ENCODE data around the gene ASF1B. TPM values are rescaled to one million over a fixed set of nuclear protein-coding genes. Genes with fewer than 3 reads are reported as not detected.
A peak's percentile ranks its signal among the peaks of the same experiment; 100 is the strongest.

Gene ASF1B
- total RNA-seq, 1 donor from 2014 or later = 0.96 TPM

GRCh38 chr19:14093117-14093823, 43.1 kb downstream of the ASF1B start:
- no peak overlapping the region for H3K27ac ChIP-seq (replicated peaks)
- intact Hi-C loops (cut with micrococcal nuclease) = no loop called here
- no peak for DNase-seq
- TF ChIP-seq CTCF (IDR thresholded peaks at IDR 0.05; ENCODE audit: borderline replicate concordance) = no peak
- H3K36me3 ChIP-seq = peaks cover 43% of the 10 kb centered on the region
- H3K9me3 ChIP-seq (replicated peaks) = peaks cover 12% of the 10 kb centered on the region
- no peaks in the 10 kb centered on the region for H3K27me3 ChIP-seq (ENCODE audit: low read depth)
- peaks cover 24% of the 10 kb centered on the region for H3K4me1 ChIP-seq
- no peak overlapping the region for H3K4me3 ChIP-seq

GRCh38 chr19:14091813-14092462, 44.5 kb downstream of the ASF1B start:
- Histone ChIP-seq H3K36me3 (peaks cover 39% of the 10 kb centered on the region), H3K9me3 (replicated peaks) (peaks cover 12% of the 10 kb centered on the region), H3K27ac (replicated peaks) (peak overlapping the region; percentile 98), H3K27me3 (ENCODE audit: low read depth) (no peaks in the 10 kb centered on the region), H3K4me1 (peaks cover 24% of the 10 kb centered on the region), H3K4me3 (peak overlapping the region; percentile 95)
- no peak for TF ChIP-seq CTCF (IDR thresholded peaks at IDR 0.05; ENCODE audit: borderline replicate concordance)
- intact Hi-C loops (cut with micrococcal nuclease) = no loop called here
- no peak for DNase-seq

- intact Hi-C loops (cut with micrococcal nuclease) = no loop called here
- Histone ChIP-seq H3K27me3 (ENCODE audit: low read depth) (no peaks in the 10 kb centered on the region), H3K27ac (replicated peaks) (peak overlapping the region; percentile 98), H3K36me3 (peaks cover 32% of the 10 kb centered on the region), H3K4me3 (peak overlapping the region; percentile 95), H3K4me1 (peaks cover 24% of the 10 kb centered on the region), H3K9me3 (replicated peaks) (peaks cover 12% of the 10 kb centered on the region)
- TF ChIP-seq CTCF (IDR thresholded peaks at IDR 0.05; ENCODE audit: borderline replicate concordance) = peak; percentile 37
- DNase-seq = no peak
Measured at GRCh38 chr19:14091081-14091812, 45.1 kb downstream of the ASF1B start.

- TF ChIP-seq CTCF (IDR thresholded peaks at IDR 0.05; ENCODE audit: borderline replicate concordance) = no peak
- H3K9me3 ChIP-seq (replicated peaks) = peaks cover 12% of the 10 kb centered on the region
- H3K36me3 ChIP-seq = peaks cover 28% of the 10 kb centered on the region
- H3K4me3 ChIP-seq = peak within 1 kb of the TSS; percentile 95
- no peaks in the 10 kb centered on the region for H3K27me3 ChIP-seq (ENCODE audit: low read depth)
- intact Hi-C loops (cut with micrococcal nuclease) = no loop called here
- peak; percentile 95 for DNase-seq
- peak within 1 kb of the TSS; percentile 98 for H3K27ac ChIP-seq (replicated peaks)
- peaks cover 24% of the 10 kb centered on the region for H3K4me1 ChIP-seq
Measured at GRCh38 chr19:14090509-14091080, 45.8 kb downstream of the ASF1B start, which contains the start of gene SAMD1. SAMD1 (minus strand) TSS chr19:14090751.

All from left ventricle myocardium inferior (tissue), 1 donor.